H1 (cell line): ENCODE measurements around the gene KNCN. TPM values are rescaled to one million over a fixed set of nuclear protein-coding genes. Genes with fewer than 3 reads are reported as not detected.

Experiments
- CBX5 ChIP-seq: fragments of 300-800, 300-1000 bp; sonication (generic); IDR thresholded peaks from 2 replicates; pipeline ENCODE4 v1.7.1; 2016; ENCODE audit warnings: antibody characterized with exemption, low read length, low read depth
- CTBP2 ChIP-seq: IDR thresholded peaks from 2 replicates; pipeline ENCODE4 v1.7.0; 2011; ENCODE audit warnings: borderline replicate concordance, mild to moderate bottlenecking, moderate library complexity, mixed read lengths, low read length; ENCODE audit not compliant: insufficient read depth, insufficient read length
- EGR1 ChIP-seq: IDR thresholded peaks from 2 replicates; pipeline ENCODE4 v1.6.1; 2011; ENCODE audit warnings: low read depth, low read length, borderline replicate concordance
- SIN3A ChIP-seq, 2 experiments: IDR thresholded peaks in 1 of 2; conservative IDR thresholded peaks in 1 of 2; 2 replicates each; pipeline ENCODE4 v1.6.1; 2011 to 2012; ENCODE audit warnings: low read length in 2 of 2, improper control_type of control experiment in 1 of 2, low read depth in 1 of 2, mild to moderate bottlenecking in 1 of 2
- SIX5 ChIP-seq: IDR thresholded peaks from 2 replicates; pipeline ENCODE4 v1.6.1; 2011; ENCODE audit warnings: mild to moderate bottlenecking, low read depth, low read length
- TBP ChIP-seq: IDR thresholded peaks from 2 replicates; pipeline ENCODE4 v1.6.1; 2011; ENCODE audit warnings: low read depth, low read length, improper control_type of control experiment
- polyA plus RNA-seq, 7 experiments: library from polyadenylated mRNA; depleted of rRNA in 3 of 7; stranded (reverse) in 5 of 7; unstranded in 2 of 7; fragments of >200 nt in 5 of 7; fragments of 200-250 nt in 2 of 7; gene quantifications; 1 replicate in 5 of 7; 2 replicates in 1 of 7; 4 replicates in 1 of 7; pipeline versions ENCODE4 v1.2.1 to v1.2.3, GENCODE V29; 2011 to 2013; ENCODE audit warnings: missing spikeins in 2 of 7, mixed read lengths in 2 of 7
- total RNA-seq: library from RNA; stranded (reverse); fragmentation: NEBNext Ultra II Directional; extraction: Animal tissue kit (Norgen Biotek cat#: 25700); gene quantifications from 2 replicates; pipeline ENCODE4 v1.2.1, GENCODE V29; 2021

The KNCN gene
- total and polyA plus RNA-seq, 2 of the 8 experiments (the other 6 are each of a cell fraction or from before 2014, with no cell fraction given): not detected

DNA sequence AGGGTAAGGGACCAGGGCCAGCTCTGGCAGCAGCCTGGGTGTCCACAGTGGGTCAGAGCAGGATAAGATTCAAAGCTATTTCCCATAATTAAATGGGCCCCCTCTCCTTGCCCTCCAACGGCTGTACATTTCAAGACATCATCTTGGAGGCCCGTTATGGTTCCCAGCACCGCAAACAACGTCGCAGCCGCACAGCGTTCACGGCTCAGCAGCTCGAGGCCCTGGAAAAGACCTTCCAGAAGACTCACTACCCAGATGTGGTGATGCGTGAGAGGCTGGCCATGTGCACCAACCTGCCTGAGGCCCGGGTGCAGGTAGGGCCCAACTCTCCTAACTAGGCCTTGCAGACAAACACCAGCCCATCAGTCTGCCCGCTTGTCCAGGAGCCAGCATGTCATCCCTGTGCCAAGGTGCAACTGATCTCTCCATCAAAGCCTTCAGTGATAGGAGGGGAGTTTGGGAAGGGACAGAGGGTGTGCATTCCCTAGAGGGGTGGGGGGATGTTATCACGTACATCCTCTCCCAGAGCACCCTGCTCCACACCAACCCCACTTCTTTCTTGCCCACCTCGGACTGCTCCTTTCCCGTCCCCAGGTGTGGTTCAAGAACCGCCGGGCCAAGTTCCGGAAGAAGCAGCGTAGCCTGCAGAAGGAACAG is 41.0 kb downstream of the KNCN start (continued):
- TF ChIP-seq SIX5: no peak
- TF ChIP-seq CBX5: no peak
- TF ChIP-seq TBP: no peak
- TF ChIP-seq SIN3A (conservative IDR thresholded peaks at IDR 0.05 in 1 of 2, IDR thresholded peaks at IDR 0.05 in 1 of 2; ENCODE audit: low read depth in 1 of 2, low read length in 2 of 2): no peak
- TF ChIP-seq CTBP2: no peak
- TF ChIP-seq EGR1: no peak
